T-helper 1 cell treated with Interleukin-12 subunit alpha and Interleukin-12 subunit beta and Interleukin-4 antibody, amounts not matched to agents 30 ng/mL and 1 ng/mL, for 36 hours (primary cell): Measurements from ENCODE around the gene NUDT5. TPM values are rescaled to one million over a fixed set of nuclear protein-coding genes. Genes with fewer than 3 reads are reported as not detected.

Experiments used
- intact Hi-C: fragments of 100-400 bp; cut with micrococcal nuclease; formaldehyde crosslinking; loops from one replicate; pipeline ENCODE4 v1.15.1; 2024
- total RNA-seq: library from RNA; stranded (reverse); gene quantifications from 2 replicates; pipeline ENCODE4 v1.2.3, GENCODE V29; 2022

The NUDT5 gene
- total RNA-seq, 1 donor from 2014 or later = 97.3 TPM

GRCh38 chr10:12207114-12207513, 11.4 kb upstream of the NUDT5 start:
- intact Hi-C loops = no loop called here

DNA sequence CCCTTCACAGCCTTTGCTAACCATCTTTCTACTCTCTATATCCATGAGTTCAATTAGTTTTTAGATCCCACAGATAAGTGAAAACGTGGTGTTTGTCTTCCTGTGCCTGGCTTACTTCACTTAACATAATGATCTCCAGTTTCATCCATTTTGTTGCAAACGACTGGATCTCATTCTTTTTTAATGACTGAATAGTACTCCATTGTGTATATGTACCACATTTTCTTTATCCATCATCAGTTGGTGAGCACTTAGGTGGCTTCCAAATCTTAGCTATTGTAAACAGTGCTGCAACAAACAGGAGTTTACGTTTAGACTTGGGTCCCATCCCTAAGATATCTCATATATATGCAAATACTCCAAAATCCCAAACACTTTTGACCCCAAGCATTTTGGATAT, 9.4 kb upstream of the NUDT5 start:
- intact Hi-C loops = no loop called here

GRCh38 chr10:12202226-12202625, 6.5 kb upstream of the NUDT5 start:
- intact Hi-C loops = no loop called here

- intact Hi-C loops = no loop called here
These were observed 5.9 kb upstream of the NUDT5 start for GRCh38 chr10:12201543-12201942.

- intact Hi-C loops = no loop called here
These were observed 5.2 kb upstream of the NUDT5 start for GRCh38 chr10:12200850-12201249.

DNA sequence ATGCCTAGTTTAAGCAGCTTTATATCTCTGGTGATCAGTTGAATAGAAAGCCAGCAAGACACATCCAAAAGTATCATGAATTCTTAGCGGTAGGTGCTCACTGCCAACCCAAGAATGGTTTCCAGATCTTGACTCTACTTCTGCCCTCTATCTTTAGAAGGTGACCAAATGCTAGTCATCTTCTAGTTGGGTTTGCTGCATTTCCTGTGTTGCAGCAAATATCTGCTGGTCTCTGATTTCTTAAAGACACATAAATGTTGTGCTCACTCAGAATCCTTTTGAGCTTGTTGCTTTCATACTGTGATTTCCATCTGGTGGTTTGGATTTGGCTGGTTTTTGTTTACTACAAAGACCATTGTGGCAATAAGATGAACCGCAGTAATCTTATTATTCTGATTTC, 2.5 kb upstream of the NUDT5 start:
- intact Hi-C loops = loop anchor here (5.0 to 10.0 kb wide), 5 partner anchors 394 to 1597 kb away; partner anchors contain the start of gene MCM10

DNA sequence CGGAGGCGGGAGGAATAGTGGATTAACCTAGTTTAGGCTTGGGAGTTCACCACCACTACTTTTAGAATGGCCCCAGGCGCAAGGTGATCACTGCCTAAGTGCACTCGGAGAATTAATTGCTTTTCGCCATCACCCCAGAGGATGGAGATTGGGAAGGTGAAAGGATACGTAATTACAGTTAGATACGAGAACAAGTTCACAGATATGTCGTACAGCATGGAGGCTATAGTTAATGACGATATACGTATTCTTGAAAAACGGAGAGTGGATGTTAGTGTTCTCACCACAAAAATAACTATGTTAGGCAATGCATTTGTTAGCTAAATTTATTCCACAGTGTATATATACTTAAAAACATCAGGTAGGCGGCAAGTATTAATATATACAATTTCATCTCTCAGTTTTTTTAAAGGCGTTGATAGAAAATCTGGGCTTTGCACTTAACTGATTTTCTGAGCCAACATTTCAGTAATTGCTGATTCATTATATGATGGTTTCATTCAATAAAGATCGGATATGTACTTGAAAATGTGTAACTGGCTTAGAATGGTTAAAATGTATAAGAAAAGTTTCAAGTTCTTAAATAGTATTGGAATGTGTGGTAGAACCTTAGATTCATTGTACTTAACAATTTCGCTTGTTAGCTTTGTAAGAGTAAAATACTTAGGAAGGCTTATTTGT, 980 bp upstream of the NUDT5 start:
- intact Hi-C loops = loop anchor here (1.0 to 10.0 kb wide), 9 partner anchors 153 to 1598 kb away; partner anchors contain the start of genes CAMK1D, MCM10 and OPTN

GRCh38 chr10:12195281-12195602, 449 bp downstream of the NUDT5 start:
- intact Hi-C loops = loop anchor here (1.0 to 10.0 kb wide), 12 partner anchors 14 to 1600 kb away; partner anchors contain the start of genes DHTKD1, MCM10 and SEC61A2

DNA sequence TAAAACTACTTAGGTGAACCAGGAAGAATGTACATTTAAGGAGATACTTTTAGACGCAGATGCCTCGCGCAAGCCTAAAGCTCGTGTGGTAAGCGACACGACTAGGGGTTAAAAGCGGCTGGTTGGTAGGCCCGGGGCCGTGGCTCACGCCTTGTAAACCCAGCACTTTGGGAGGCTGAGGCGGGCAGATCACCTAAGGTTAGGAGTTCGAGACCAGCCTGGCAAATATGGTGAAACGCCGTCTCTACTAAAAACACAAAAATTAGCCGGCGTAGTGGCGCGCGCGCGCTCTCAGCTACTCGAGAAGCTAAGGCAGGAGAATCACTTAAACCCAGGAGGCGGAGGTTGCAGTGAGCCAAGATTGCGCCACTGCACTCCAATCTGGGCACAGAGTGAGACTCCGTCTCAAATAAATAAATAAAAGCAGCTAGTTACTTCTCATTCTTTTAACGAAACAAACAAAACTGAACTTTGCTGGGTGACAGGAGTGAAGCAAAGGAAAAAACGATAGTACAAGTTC, 879 bp downstream of the NUDT5 start:
- intact Hi-C loops = loop anchor here (1.0 to 10.0 kb wide), 12 partner anchors 14 to 1600 kb away; partner anchors contain the start of genes DHTKD1, MCM10 and SEC61A2

- intact Hi-C loops = loop anchor here (10.0 kb wide), 2 partner anchors 1018 to 1602 kb away; no protein-coding TSS in a partner anchor
These were observed 2.5 kb downstream of the NUDT5 start for GRCh38 chr10:12193193-12193592.

DNA sequence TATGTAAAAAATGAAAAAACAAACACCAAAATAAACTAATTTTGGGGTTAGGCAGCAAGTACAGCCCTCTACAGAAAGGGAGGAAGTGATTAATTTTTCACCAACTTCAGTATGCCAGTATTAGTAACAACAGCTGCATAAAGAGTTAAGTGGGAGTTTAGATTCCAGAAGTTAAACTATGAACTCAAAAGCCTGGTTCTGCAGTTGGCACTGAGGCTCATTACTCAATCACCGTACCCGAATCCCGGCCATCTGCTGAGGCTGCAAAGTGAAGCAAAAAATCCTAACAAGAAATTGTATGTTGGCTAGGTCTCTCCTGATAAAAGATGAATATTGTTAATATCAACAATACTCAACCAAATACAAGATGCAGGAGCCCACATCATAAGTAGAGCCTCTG, 4.0 kb downstream of the NUDT5 start:
- intact Hi-C loops = loop anchor here (10.0 kb wide), 2 partner anchors 1017 to 1603 kb away; no protein-coding TSS in a partner anchor

DNA sequence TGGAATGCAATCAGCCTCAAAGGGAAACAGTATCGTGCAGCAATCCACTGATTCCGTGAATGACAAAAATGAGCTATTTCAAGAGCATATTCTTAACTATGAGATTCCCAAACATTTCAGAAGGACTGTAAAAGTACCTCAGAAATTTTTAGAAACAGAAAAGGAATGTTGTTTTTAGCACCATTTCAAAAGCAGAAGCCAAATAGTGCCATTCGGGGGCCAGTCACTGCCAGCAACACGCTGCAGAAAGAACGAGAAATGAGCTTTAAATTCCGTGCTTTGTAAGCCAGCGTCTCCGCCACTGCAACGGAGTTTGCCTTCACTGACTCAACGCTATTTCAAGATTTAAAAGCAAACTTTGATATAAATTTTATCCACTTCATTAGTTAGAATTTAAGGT, 6.3 kb downstream of the NUDT5 start:
- intact Hi-C loops = no loop called here

DNA sequence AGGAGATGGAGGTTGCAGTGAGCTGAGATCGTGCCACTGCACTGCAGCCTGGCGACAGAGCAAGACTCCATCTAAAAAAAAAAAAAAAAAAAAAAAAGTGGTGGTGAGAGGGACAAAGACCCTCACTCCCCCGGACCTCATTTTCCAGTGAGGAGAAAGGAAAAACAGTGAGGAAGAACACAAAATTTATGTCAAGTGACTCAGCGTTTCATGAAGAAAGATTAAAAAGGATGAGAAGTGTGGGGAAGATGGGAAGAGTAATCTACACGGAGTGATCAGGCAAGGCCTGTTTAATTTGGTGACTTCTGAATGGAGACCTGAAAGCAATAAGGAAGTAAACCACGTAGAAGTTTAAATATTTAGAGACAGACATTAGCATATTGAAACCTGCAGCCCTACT, 7.0 kb downstream of the NUDT5 start:
- intact Hi-C loops = no loop called here

GRCh38 chr10:12187321-12187905, 8.3 kb downstream of the NUDT5 start:
- intact Hi-C loops = no loop called here

GRCh38 chr10:12186323-12186722, 9.4 kb downstream of the NUDT5 start:
- intact Hi-C loops = no loop called here

GRCh38 chr10:12184165-12184564, 11.5 kb downstream of the NUDT5 start:
- intact Hi-C loops = loop anchor here (5.0 kb wide), 1 partner anchor 142 kb away; the partner anchor contains the start of gene UPF2

DNA sequence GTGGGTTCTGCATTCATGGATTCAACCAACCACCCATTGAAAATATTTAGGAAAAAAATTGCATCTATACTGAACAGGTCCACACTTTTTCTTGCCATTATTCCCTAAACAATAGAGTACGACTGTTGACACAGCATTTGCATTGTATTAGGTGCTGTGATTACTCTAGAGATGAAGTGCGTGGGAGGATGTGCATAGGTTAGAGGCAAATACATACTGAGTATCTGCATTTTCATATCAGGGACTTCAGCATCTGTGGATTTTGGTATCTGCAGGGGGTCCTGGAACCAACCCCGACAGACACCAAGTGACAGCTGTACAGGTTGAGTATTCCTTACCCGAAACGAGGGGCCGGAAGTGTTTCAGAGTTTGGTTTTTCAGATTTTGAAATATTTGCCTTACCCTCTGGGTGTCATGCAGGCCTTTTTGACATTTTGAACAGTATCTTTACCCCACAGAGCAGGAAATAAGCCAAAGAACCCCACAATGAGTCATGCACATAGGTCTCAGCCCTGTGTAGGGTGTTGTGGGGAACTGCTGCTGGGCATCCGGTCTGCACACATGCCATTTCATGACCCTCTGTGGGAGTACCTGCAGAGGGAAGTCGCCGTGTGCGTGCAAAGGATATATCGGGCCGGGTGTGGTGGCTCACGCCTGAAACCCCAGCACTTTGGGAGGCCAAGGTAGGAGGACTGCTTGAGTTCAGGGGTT, 14.5 kb downstream of the NUDT5 start:
- intact Hi-C loops = loop anchor here (1.0 to 5.0 kb wide), 3 partner anchors 14 to 139 kb away; partner anchors contain the start of genes NUDT5 and UPF2

GRCh38 chr10:12180221-12180974, 15.3 kb downstream of the NUDT5 start:
- intact Hi-C loops = loop anchor here (2.0 to 5.0 kb wide), 2 partner anchors 58 to 138 kb away; partner anchors contain the start of gene UPF2

GRCh38 chr10:12179606-12180170, 16.0 kb downstream of the NUDT5 start:
- intact Hi-C loops = loop anchor here (2.0 to 5.0 kb wide), 2 partner anchors 57 to 137 kb away; partner anchors contain the start of gene UPF2

GRCh38 chr10:12177642-12178041, 18.0 kb downstream of the NUDT5 start:
- intact Hi-C loops = no loop called here
